ENCODE results near the gene CTNND2. TPM values are rescaled to one million over a fixed set of nuclear protein-coding genes. Genes with fewer than 3 reads are reported as not detected.

Gene CTNND2
- polyA plus RNA-seq, 1 experiment = not detected

- POLR2A ChIA-PET = no interaction called here
- no peaks in the 10 kb centered on the region for H3K27me3 ChIP-seq (ENCODE audit: control insufficient read depth, insufficient read depth, low read length)
- TF ChIP-seq CTCF (IDR thresholded peaks at IDR 0.05; ENCODE audit: low read depth, low read length) = no peak
- H3K27ac ChIP-seq (ENCODE audit: low read depth, low read length) = no peak overlapping the region
- no peak overlapping the region for H3K4me3 ChIP-seq (ENCODE audit: low read depth, low read length)
- peaks cover 25% of the 10 kb centered on the region for H3K9me3 ChIP-seq (ENCODE audit: control insufficient read depth, insufficient read depth, low read length)
- CTCF ChIA-PET = no interaction called here
- no peak for DNase-seq (ENCODE audit: low read depth, low spot score)
Observed at GRCh38 chr5:11527652-11528349, 376.4 kb downstream of the CTNND2 start.

- no peak for DNase-seq (ENCODE audit: low read depth, low spot score)
- TF ChIP-seq CTCF (IDR thresholded peaks at IDR 0.05; ENCODE audit: low read depth, low read length) = no peak
- Histone ChIP-seq H3K27me3 (ENCODE audit: control insufficient read depth, insufficient read depth, low read length) (no peaks in the 10 kb centered on the region), H3K27ac (ENCODE audit: low read depth, low read length) (no peak overlapping the region), H3K9me3 (ENCODE audit: control insufficient read depth, insufficient read depth, low read length) (peaks cover 24% of the 10 kb centered on the region), H3K4me3 (ENCODE audit: low read depth, low read length) (no peak overlapping the region)
- ChIA-PET POLR2A (no interaction called here), CTCF (no interaction called here)
Observed at GRCh38 chr5:11525020-11525419, 379.2 kb downstream of the CTNND2 start.

- no peak for DNase-seq (ENCODE audit: low read depth, low spot score)
- POLR2A ChIA-PET = no interaction called here
- no peak for TF ChIP-seq CTCF (IDR thresholded peaks at IDR 0.05; ENCODE audit: low read depth, low read length)
Observed at GRCh38 chr5:11524188-11524587, 380.1 kb downstream of the CTNND2 start.

GRCh38 chr5:11522796-11523195 is 381.4 kb downstream of the CTNND2 start:
- H3K27me3 ChIP-seq (ENCODE audit: control insufficient read depth, insufficient read depth, low read length) = no peaks in the 10 kb centered on the region
- ChIA-PET CTCF (no interaction called here), POLR2A (no interaction called here)
- no peak for TF ChIP-seq CTCF (IDR thresholded peaks at IDR 0.05; ENCODE audit: low read depth, low read length)
- no peak overlapping the region for H3K27ac ChIP-seq (ENCODE audit: low read depth, low read length)
- peaks cover 17% of the 10 kb centered on the region for H3K9me3 ChIP-seq (ENCODE audit: control insufficient read depth, insufficient read depth, low read length)
- DNase-seq (ENCODE audit: low read depth, low spot score) = no peak
- H3K4me3 ChIP-seq (ENCODE audit: low read depth, low read length) = no peak overlapping the region

More at GRCh38 chr5:11524188-11524587, 380.1 kb downstream of the CTNND2 start:
- H3K27ac ChIP-seq (ENCODE audit: low read depth, low read length) = no peak overlapping the region
- no peaks in the 10 kb centered on the region for H3K27me3 ChIP-seq (ENCODE audit: control insufficient read depth, insufficient read depth, low read length)
- peaks cover 24% of the 10 kb centered on the region for H3K9me3 ChIP-seq (ENCODE audit: control insufficient read depth, insufficient read depth, low read length)
- CTCF ChIA-PET = no interaction called here
- H3K4me3 ChIP-seq (ENCODE audit: low read depth, low read length) = no peak overlapping the region

- DNase-seq (ENCODE audit: low read depth, low spot score) = no peak
- H3K27me3 ChIP-seq (ENCODE audit: control insufficient read depth, insufficient read depth, low read length) = no peaks in the 10 kb centered on the region
- no peak overlapping the region for H3K27ac ChIP-seq (ENCODE audit: low read depth, low read length)
- H3K9me3 ChIP-seq (ENCODE audit: control insufficient read depth, insufficient read depth, low read length) = peaks cover 9% of the 10 kb centered on the region; the same call in 1 of the 2 replicates
- no peak overlapping the region for H3K4me3 ChIP-seq (ENCODE audit: low read depth, low read length)
- POLR2A ChIA-PET = no interaction called here
- TF ChIP-seq CTCF (IDR thresholded peaks at IDR 0.05; ENCODE audit: low read depth, low read length) = no peak
- CTCF ChIA-PET = no interaction called here
Observed at GRCh38 chr5:11520241-11520930, 383.9 kb downstream of the CTNND2 start.
